ENCODE data around the gene UNC79. TPM values are rescaled to one million over a fixed set of nuclear protein-coding genes. Genes with fewer than 3 reads are reported as not detected.

The UNC79 gene
- total RNA-seq, 1 donor from 2014 or later = 0.09 TPM

GRCh38 chr14:93691042-93691780 lies 260.5 kb downstream of the UNC79 start:
- Histone ChIP-seq H3K36me3 (no peaks in the 10 kb centered on the region), H3K27ac (no peak overlapping the region), H3K9me3 (no peaks in the 10 kb centered on the region), H3K4me1 (no peaks in the 10 kb centered on the region), H3K27me3 (peaks cover 7% of the 10 kb centered on the region), H3K4me3 (no peak overlapping the region)
- intact Hi-C loops (cut with DNase I) = no loop called here
- no peak for DNase-seq
- TF ChIP-seq CTCF (IDR thresholded peaks at IDR 0.05) = no peak
- no peak for ATAC-seq

GRCh38 chr14:93693914-93694313 lies 263.2 kb downstream of the UNC79 start:
- Histone ChIP-seq H3K9me3 (no peaks in the 10 kb centered on the region), H3K27me3 (no peaks in the 10 kb centered on the region), H3K4me3 (no peak overlapping the region), H3K4me1 (no peaks in the 10 kb centered on the region), H3K27ac (no peak overlapping the region), H3K36me3 (no peaks in the 10 kb centered on the region)
- TF ChIP-seq CTCF (IDR thresholded peaks at IDR 0.05) = no peak
- intact Hi-C loops (cut with DNase I) = no loop called here
- ATAC-seq = no peak
- no peak for DNase-seq

GRCh38 chr14:93700928-93701327 lies 270.2 kb downstream of the UNC79 start:
- H3K36me3 ChIP-seq = no peaks in the 10 kb centered on the region
- ATAC-seq (no peak), DNase-seq (no peak)
- H3K4me1 ChIP-seq = no peaks in the 10 kb centered on the region
- no peak for TF ChIP-seq CTCF (IDR thresholded peaks at IDR 0.05)
- H3K27me3 ChIP-seq = no peaks in the 10 kb centered on the region
- no peak overlapping the region for H3K4me3 ChIP-seq
- intact Hi-C loops (cut with DNase I) = no loop called here
- no peak overlapping the region for H3K27ac ChIP-seq
- no peaks in the 10 kb centered on the region for H3K9me3 ChIP-seq

GRCh38 chr14:93701562-93701961 lies 270.8 kb downstream of the UNC79 start:
- no peak overlapping the region for H3K4me3 ChIP-seq
- intact Hi-C loops (cut with DNase I) = no loop called here
- H3K27ac ChIP-seq = no peak overlapping the region
- no peaks in the 10 kb centered on the region for H3K36me3 ChIP-seq
- DNase-seq (no peak), ATAC-seq (no peak)
- no peaks in the 10 kb centered on the region for H3K4me1 ChIP-seq
- no peaks in the 10 kb centered on the region for H3K9me3 ChIP-seq
- no peaks in the 10 kb centered on the region for H3K27me3 ChIP-seq
- no peak for TF ChIP-seq CTCF (IDR thresholded peaks at IDR 0.05)

- no peak for TF ChIP-seq CTCF (IDR thresholded peaks at IDR 0.05)
- DNase-seq (no peak), ATAC-seq (no peak)
- Histone ChIP-seq H3K9me3 (no peaks in the 10 kb centered on the region), H3K27ac (no peak overlapping the region), H3K4me3 (no peak overlapping the region), H3K4me1 (no peaks in the 10 kb centered on the region), H3K36me3 (no peaks in the 10 kb centered on the region), H3K27me3 (no peaks in the 10 kb centered on the region)
- intact Hi-C loops (cut with DNase I) = no loop called here
These were observed 272.2 kb downstream of the UNC79 start for GRCh38 chr14:93702946-93703345.

GRCh38 chr14:93703941-93704340 lies 273.2 kb downstream of the UNC79 start:
- Histone ChIP-seq H3K36me3 (no peaks in the 10 kb centered on the region), H3K27me3 (no peaks in the 10 kb centered on the region), H3K4me3 (no peak overlapping the region), H3K4me1 (no peaks in the 10 kb centered on the region), H3K27ac (no peak overlapping the region), H3K9me3 (no peaks in the 10 kb centered on the region)
- ATAC-seq = no peak
- no peak for TF ChIP-seq CTCF (IDR thresholded peaks at IDR 0.05)
- intact Hi-C loops (cut with DNase I) = no loop called here
- DNase-seq = no peak
